GM21515 (cell line): ENCODE data around the gene PIGBOS1.
"Not testable (repeated sequence)": the region's sequence is repeated elsewhere in the genome, so short reads cannot be mapped to it uniquely, and the experiment has no call there.

Source experiments
- ATAC-seq: cut with Tn5 transposase; IDR thresholded peaks from one replicate; pipeline ENCODE4 v1.9.1; 2021; ENCODE audit not compliant: unreplicated experiment

The PIGBOS1 gene, protein sequence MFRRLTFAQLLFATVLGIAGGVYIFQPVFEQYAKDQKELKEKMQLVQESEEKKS

DNA sequence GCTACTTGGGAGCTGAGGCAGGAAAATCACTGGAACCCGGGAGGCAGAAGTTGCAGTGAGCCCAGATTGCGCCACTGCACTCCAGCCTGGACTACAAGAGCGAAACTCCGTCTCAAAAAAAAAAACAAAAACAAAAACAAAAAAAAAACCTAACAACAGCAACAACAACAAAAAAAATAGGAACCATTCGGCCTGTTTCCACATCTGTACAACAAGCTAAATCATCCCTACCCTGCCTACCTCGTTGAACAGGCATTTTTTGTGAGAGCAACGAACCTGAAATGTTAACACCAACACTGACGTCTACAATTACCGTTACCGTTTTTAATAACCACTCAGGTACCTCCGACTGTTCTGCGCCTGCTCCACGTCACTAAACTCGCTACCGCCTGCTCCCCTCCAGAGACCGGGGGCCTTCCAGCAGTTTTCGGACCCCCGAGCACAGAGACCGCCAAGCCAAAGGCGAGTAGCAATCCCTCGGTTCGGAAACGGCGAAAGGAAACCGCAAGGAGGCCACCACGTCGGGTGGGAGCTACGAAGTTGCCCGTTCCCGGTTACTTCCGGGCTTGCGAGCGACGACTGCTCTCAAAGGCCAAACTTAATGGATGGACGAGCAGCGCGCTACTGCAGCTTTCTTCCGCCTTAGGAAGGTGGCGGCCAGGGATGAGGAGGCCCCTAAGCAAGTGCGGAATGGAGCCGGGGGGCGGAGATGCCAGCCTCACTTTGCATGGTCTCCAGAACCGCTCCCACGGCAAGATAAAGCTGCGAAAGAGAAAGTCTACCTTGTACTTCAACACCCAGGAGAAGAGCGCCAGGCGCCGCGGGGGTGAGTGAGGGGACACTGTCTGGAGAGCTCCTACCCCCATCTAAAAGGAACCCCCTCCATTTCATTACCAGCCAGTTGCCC is at the start of gene PIGBOS1, which contains the start of gene PIGB:
TSS of gene PIGBOS1 (minus strand) at position 536 of the 907 bp plus-strand sequence. CDS start 1,331 bp downstream, outside the sequence.
TSS of gene PIGB (plus strand) at position 635 of the 907 bp plus-strand sequence. CDS start at position 664, 29 bp downstream.
- peak; percentile 87 for ATAC-seq

DNA sequence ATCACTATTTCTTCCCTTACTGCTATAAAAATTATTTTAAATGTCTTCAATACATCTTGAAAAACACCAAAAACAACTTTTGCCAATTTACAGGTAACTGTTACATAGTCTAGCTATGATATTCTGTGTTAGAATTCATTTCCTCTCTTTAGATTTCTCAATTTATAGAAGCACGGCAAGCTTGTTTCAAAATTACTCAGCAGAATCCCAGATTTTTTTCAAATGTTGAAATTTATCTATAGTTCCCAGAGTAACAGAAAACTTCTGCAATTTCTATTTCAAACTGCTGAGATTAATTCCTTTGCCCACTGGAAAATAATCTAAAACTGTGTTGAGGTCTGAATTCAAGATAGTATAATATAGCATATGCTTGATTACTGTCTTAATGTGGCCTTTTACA is 48.1 kb upstream of the PIGBOS1 start:
- no peak for ATAC-seq

DNA sequence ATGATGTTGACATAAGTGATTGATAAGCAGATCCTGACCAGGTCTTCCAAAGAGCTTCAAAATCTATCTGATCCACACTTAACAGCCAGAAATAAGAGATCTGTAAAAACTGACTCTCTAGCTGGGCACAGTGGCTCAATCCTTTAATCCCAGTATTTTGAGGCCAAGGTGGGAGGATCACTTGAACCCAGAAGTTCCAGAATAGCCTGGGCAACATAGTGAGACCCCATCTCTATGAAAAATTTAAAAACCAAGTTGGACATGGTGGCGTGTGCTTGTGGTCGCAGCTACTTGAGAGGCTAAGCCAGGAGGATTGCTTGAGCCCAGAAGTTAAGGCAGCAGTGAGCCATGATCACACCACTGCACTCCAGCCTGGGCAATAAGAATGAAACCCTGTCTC is 43.7 kb upstream of the PIGBOS1 start:
- ATAC-seq = no peak

DNA sequence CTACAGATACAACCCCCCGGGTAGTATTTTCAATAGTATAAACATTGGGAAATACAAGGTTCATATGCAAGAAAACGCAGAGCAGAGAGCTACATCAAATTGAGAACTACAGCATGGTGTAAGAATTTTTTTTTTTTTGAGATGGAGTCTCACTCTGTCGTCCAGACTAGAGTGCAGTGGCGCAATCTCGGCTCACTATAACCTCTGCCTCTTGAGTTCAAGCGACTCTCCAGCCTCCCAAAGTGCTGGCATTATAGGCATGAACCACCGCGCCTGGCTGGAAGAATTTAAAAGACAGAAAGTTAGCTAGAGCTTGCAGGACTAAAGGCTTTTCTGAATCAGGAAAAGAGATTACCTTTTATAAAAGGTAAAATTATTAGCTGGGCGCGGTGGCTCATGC is 42.1 kb upstream of the PIGBOS1 start:
- ATAC-seq = no peak

DNA sequence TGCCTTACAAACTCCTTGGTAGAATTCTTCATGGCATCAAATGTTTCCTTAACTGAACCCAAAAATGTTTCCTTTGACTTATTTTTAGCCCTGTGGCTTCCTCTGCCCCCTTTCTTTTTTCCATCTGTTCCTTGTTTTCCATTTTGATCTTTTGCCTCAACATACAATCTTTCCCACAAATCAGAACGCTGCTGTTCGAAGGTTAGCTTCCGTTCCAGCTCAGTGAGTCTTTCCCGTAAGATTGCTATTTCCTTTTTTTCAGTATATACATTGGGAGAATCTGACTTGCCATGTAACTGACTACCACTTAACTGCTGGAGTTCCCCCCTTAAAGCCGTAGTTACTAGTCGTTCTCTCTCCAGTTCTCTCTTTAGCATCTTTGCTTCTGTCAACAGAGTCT is 41.3 kb upstream of the PIGBOS1 start:
- no peak for ATAC-seq

DNA sequence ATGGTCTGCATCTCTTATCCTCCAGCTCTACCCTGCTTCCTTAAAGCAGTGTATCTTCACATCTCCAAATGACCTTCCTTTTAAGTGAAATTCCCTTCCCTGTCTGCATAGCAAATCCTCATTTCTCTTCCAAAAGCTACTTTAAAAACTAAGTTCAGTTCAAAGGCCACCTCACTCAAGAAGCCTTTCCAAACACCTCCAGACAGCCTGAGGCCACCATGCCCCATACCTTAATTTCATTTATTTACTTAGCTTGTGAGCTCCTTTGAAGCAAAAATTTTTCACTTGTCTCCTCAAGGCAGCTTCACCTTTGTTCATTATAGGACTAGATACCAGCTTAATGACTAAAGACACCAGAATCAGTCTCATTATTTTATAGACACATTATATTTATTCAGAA is 39.5 kb upstream of the PIGBOS1 start:
- ATAC-seq = no peak

DNA sequence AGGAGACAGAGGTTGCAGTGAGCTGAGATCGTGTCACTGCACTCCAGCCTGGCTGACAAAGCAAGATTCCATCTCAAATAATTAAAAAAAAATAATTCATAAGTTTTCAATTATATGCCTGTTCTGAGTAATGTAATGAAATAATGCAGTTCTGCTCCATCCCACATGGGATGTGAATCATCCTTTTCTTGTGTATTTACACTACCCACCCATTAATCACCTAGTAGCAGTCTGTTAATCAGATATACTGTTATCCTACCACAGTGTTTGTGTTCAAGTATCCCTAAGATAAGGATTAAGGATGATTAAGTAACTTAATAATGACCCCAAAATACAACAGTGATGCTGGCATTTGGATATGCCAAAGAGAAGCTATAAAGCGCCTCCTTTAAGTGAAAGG is 38.9 kb upstream of the PIGBOS1 start:
- no peak for ATAC-seq

DNA sequence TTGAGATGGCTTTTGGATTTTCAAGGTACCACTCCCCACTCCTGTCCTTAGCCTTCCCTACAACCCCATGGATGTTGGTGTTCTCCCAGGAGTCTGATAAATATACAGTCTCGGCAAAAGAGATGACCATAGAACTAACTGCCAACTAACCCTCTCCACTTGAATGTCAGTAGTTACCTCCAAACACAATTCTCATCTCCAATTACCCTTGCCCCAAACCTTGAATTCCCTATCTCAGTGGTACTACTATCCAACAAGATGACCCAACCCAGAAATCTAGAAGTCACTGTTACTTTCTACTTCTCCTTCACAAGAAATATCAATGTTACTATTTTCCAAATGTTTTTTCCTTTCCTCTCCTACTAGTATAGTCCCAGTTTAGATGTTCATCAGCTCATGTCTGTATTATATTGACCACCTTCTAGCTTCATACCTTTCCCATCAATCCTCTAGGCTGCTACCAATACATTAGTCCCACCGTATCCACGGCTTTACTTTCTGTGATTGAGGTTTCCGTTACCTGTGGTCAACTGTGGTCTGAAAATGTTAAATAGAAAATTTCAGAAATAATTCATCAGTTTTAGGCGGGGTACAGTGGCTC is 38.2 kb upstream of the PIGBOS1 start:
- no peak for ATAC-seq

DNA sequence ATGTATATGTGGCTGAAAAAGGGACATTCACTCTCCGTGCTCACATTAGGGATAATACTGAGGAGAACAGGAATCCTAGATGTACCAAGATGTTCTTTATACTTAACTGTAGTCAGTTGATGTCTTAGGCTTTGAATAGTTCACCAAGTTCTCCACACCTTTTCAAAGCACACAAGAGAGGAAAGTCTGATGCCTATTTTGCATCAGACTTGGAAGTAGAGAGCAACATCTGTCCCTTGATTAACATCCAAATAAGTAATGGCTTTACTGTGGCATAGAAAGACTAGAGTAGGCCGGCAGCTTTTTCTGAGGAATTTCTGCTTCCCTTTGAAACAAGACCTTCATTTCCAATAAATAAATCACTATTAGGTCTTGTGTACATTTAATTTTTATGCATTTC is 34.1 kb upstream of the PIGBOS1 start:
- no peak for ATAC-seq

DNA sequence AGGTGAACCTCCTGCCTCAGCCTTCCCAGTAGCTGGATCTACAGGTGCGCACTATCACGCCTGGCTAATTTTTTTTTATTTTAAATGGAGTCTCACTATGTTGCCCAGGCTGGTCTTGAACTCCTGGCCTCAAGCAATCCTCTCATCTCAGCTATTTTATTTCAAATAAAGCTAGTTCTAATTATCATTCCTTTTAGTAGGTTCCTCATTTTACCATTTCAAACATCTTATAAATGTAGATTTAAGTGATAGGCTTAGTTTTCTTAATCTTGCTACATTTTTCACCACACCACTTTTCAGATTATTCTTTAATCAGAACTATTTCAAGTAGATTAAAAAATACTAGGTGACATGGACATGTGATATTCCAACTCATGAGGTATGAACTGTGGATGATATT is 30.4 kb upstream of the PIGBOS1 start:
- no peak for ATAC-seq

DNA sequence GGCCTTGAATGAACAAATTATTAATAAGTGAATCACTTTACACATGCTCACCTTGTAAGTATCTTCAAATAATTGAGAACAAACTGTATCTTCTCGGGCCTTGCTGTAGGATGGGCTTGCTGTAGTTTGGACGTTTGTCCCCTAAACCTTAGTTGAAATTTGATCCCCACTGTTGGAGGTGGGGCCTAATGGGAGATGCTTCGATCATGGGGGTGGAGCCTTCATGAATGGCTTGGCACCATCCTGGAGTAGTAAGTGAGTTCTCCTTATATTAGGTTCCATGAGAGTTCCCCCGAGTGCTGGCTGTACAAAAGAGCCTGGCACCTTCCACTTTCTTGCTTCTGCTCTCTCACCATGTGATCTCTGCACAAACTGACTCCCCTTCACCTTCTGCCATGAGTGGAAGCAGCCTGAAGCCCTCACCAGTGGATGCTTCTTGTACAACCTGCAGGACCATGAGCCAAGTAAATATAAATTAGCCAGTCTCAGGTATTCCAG is 29.4 kb upstream of the PIGBOS1 start:
- no peak for ATAC-seq

DNA sequence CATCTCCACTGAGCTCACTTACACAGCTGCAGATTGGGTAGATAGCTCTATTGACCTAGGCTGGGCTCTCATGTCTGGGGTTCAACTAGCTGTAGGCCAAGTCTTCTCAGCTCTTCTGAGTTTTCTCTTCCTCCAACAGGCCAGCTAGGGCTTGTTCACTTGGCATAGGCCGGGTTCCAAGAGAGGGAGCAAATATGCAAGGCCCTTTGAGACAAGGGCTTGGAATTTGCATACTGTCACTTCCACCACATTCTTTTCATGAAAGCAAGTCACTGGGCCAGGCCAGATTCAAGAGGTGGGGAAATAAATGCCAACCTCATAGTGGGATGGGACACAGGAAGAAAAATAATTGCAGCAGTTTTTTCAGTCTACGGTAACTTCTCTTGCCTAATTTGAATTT is 25.3 kb upstream of the PIGBOS1 start:
- no peak for ATAC-seq

DNA sequence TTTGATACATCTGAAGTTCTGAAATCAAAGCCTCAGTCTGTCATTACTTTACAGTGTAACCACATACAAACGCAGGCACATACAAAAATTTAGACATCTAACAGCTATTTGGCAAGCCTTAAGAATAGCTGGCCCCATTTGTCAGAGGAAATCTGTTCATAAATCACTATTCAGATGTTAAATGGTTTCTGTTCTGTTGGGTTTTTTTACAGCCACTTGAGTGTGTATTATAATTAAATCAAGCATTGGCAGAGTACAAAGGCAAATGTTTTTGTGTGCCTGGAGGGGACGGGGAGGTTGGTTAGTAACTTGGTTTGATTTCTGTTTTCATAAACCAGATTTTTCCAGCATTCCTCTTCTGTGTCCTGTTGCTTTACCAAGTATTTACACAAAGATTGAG is 24.2 kb upstream of the PIGBOS1 start:
- ATAC-seq = no peak

DNA sequence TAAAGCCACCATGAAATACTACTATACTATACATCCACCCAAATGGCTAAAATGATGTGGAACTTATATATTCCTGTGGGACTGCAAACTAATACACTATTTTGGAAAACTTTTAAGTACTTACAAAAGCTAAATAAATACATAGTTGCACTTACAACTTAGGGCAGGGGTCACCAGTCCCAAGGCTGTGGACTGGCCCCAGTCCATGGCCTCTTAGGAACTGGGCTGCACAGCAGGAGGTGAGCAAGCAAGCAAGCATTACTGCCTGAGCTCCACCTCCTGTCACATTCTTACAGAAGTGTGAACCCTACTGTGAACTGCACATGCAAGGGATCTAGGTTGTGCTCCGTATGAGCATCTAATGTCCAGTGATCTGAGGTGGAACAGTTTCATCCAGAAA is 18.2 kb upstream of the PIGBOS1 start:
- ATAC-seq = no peak

DNA sequence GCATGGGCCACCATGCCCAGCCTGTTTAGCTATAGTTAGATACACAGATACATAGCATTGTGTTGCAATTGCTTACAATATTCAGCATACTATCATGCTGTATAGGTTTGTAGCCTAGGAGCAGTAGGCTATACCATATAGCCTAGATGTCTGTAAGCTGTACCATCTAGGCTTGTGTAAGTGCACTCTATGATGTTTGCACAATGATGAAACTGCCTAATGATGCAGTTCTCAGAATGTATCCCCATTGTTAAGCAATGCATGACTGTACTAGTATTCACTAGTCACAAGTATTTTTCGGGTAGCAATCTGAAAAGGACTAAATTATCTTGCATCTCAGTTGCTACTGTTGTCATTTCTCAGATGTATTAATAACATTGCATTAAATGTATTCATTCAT is 16.1 kb upstream of the PIGBOS1 start:
- no peak for ATAC-seq

DNA sequence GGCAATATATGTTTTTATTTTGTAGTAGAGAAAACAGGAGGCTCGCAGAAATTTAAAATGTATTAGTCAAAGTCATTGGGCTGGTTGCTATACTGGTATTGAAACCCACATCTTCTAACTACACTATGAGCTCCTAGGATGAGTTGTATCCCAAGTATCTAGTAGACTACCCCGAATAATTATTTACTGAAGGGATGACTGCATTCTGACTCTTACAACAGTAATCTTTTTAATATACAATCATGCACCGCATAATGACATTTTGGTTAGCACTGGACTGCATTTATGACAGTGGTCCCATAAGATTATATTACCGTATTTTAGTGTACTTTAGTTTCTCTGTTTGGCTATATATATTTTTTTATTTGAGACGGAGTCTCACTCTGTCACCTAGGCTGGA is 15.4 kb upstream of the PIGBOS1 start:
- ATAC-seq = no peak

DNA sequence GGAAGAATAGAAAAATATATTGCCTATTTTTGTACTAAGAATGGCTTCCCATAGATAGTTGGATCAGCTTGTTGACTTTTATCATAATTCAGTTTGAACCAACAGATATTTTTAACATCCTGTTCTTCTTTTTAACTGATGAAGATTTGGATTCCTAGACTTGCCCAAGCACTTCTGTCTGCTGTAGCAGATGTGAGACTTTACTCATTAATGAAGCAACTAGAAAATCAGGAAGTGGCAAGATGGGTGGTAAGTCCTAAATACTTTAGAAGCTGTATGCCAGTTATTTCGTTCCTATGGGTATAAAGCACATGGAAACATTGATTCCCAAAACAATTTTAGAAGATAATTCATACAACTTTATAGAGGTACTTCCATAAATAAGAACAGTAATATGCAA is 8.5 kb upstream of the PIGBOS1 start:
- no peak for ATAC-seq

DNA sequence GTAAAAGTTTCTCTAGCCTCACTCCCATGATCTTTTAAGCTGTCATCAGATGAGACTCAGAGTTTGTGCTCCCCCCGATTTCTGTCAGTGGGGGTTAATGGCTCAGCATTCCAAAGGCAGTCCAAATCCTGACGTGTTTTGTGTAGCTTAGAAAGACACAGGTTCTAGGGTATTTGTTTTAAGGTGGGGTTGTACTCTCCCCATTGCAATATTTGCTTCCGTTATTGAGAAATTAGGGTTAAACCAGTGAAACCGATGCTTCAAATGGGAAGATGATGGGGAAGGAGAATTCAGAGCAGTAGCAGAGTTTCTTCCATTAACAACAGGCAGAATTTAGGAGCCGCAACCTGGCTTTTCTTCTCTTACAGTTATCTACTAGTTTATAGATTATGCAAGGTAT is 3.5 kb upstream of the PIGBOS1 start:
- no peak for ATAC-seq

DNA sequence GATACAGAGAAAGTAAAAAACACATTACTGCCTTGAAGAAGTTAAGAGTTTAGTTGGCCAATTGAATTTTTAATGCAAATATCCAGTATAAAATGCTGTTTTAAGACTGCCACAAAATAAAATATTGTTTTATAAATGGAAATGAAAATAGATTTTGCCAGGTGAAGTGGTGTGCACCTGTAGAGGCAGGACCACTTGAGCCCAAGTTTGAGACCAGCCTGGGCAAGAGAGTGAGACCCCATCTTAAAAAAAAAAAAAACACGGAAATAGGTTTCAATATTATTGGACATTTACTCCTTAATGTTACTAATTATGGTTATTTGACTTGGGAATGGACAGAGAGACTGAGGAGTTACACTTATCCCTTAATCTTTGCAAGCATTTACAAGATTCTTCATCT is 2.0 kb upstream of the PIGBOS1 start:
- ATAC-seq = no peak

DNA sequence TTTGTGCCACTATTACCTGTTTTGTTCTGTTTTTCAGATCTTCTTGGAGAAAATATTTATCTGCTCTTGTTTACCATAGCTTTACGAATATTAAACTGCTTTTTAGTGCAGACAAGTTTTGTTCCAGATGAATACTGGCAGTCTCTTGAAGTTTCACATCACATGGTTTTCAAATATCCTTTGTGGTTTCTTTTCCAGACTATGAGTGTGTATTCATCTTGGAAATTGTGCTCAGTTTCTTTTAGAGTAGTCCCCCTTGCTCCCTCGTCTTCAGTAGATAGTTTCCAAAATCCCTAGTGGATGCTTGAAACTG is 1.3 kb upstream of the PIGBOS1 start:
- ATAC-seq = no peak

DNA sequence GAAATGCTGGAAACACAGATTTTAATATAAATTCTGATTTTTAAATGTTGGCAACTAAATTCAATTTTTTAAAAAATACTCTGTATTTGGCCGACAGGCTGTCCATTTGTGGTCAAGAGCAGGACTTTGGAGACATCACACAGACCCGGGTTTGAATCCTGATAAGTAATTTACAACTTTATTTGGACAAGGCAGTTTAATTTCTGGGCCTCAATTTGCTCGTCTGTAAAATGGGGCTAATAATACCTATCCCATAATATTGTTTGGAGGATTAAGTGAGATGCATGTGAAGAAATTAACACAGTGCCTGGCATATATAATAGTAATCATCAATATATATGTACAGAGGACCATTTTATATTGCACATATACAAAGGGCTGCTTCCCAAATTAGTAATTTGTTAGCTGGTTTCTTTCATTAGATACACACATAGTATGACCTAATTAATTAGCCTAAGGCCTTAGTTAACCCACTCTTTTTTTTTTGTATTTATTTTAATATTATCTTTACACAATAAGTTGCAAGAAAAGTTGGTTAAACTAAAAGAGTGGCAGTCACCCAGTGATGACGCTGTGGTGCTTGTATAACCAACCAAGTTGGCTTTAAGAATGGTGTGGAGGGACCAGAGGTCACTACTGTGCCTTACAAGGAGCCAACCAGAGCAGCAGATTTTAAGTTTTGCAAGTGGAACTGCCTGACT is 764 bp upstream of the PIGBOS1 start:
- ATAC-seq = peak; percentile 48

DNA sequence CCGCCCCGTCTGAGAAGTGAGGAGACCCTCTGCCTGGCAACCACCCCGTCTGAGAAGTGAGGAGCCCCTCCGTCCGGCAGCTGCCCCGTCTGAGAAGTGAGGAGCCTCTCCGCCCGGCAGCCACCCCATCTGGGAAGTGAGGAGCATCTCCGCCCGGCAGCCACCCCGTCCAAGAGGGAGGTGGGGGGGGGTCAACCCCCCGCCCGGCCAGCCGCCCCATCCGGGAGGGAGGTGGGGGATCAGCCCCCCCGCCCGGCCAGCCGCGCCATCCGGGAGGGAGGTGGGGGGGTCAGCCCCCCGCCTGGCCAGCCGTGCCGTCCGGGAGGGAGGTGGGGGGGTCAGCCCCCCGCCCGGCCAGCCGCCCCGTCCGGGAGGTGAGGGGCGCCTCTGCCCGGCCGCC is 16.1 kb downstream of the PIGBOS1 start:
- ATAC-seq = not testable (repeated sequence)
